ENCODE measurements around the gene ANAPC4. TPM values are rescaled to one million over a fixed set of nuclear protein-coding genes. Genes with fewer than 3 reads are reported as not detected.

Gene ANAPC4
- total RNA-seq, 1 donor from 2014 or later = 12.2 TPM

DNA sequence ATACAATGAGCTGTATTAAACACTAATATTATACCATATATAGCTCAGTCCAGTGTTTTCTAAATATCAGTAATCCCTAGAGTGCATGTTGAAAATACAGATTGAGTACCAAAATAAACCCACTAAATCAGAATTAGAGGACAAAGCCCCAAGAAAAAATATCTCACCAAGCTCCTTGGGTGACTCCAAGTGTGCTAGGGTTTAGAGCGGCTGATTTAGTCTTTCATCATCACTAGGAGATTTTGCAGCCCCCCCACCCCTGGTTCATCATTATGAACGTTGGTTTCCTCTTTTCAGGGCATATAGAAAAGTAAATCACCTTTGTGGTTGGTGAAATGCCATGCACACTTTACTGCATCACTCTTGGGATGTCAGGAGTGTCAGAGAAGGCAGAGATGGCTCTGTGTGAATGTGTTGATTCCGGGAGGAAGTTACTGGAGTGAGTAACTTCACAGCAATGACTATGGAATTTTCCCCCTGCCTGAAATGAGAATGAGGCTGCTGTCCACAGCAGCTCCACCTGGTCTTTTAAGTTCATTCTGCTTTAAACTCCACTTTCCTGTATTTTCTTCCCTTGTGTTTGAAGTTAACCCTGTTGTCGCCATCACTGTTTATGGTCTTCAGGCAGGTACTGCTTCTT, 25.2 kb upstream of the ANAPC4 start:
- TF ChIP-seq, protein P1, sequence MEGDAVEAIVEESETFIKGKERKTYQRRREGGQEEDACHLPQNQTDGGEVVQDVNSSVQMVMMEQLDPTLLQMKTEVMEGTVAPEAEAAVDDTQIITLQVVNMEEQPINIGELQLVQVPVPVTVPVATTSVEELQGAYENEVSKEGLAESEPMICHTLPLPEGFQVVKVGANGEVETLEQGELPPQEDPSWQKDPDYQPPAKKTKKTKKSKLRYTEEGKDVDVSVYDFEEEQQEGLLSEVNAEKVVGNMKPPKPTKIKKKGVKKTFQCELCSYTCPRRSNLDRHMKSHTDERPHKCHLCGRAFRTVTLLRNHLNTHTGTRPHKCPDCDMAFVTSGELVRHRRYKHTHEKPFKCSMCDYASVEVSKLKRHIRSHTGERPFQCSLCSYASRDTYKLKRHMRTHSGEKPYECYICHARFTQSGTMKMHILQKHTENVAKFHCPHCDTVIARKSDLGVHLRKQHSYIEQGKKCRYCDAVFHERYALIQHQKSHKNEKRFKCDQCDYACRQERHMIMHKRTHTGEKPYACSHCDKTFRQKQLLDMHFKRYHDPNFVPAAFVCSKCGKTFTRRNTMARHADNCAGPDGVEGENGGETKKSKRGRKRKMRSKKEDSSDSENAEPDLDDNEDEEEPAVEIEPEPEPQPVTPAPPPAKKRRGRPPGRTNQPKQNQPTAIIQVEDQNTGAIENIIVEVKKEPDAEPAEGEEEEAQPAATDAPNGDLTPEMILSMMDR (IDR thresholded peaks at IDR 0.05; ENCODE audit: borderline replicate concordance) = no peak
- Histone ChIP-seq H3K4me3 (no peak overlapping the region), H3K27ac (replicated peaks) (no peak overlapping the region), H3K27me3 (ENCODE audit: low read depth) (no peaks in the 10 kb centered on the region), H3K36me3 (peaks cover 21% of the 10 kb centered on the region), H3K4me1 (peaks cover 4% of the 10 kb centered on the region), H3K9me3 (replicated peaks) (no peaks in the 10 kb centered on the region)
- no peak for DNase-seq
- intact Hi-C loops (cut with micrococcal nuclease) = no loop called here

DNA sequence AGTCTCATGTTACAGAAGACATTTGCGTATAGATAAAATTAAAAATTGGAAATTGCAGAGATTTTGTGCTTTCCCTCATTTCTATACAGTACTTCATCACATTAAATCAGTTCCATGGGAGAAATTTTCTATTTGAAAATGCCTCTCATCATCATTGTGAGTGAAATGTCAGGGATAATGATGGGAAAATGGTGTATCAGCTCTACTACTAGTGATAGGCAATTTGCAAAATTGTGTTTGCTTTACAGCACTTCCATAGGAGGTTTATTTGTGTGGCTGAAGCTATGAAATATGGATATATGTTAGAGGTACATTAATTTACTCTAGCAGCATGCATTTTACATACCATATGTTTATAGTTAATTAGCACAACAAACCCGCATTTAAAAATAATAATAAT, 21.0 kb upstream of the ANAPC4 start:
- Histone ChIP-seq H3K36me3 (peaks cover 15% of the 10 kb centered on the region), H3K4me3 (no peak overlapping the region), H3K9me3 (replicated peaks) (no peaks in the 10 kb centered on the region), H3K27me3 (ENCODE audit: low read depth) (no peaks in the 10 kb centered on the region), H3K27ac (replicated peaks) (no peak overlapping the region), H3K4me1 (no peaks in the 10 kb centered on the region)
- DNase-seq = no peak
- TF ChIP-seq, protein P1 (IDR thresholded peaks at IDR 0.05; ENCODE audit: borderline replicate concordance) = no peak
- intact Hi-C loops (cut with micrococcal nuclease) = no loop called here

DNA sequence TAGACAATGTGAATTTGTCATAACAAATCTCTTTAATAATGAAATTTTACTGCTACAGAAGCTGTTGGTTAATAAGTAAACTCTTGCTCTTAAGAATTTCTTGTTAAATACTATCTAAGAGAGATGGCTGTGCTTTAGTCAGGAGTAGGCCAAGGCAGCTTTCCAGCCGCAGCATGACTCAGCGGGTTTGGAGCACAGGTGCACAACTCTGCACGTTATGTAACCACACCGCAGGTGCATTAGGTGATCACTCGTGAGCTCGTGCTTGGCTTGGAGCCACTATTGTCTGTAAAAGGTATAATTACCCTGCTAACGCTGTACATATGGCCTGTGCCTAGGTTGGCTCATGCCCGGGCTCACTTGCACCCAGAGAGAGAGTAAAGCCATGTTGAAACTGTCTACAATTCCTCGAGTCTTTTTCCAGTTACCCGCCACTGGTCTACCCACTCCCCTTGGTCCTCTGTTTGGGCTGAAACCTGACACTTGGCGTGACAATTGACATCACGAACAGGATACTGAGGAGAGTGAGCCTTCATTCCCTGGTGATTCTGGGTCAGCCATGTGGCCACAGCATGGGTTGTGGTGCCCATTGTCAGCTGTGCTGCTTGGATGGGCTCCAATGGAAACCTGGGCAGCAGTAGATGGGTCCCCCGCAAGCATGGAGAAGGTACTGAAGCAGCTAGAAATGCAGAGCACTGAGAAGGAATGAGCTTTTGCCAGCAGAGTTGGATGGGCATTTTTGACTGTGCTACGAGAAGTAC, 18.4 kb upstream of the ANAPC4 start:
- H3K4me1 ChIP-seq = no peaks in the 10 kb centered on the region
- TF ChIP-seq, protein P1 (IDR thresholded peaks at IDR 0.05; ENCODE audit: borderline replicate concordance) = no peak
- no peak overlapping the region for H3K27ac ChIP-seq (replicated peaks)
- H3K9me3 ChIP-seq (replicated peaks) = no peaks in the 10 kb centered on the region
- peaks cover 22% of the 10 kb centered on the region for H3K36me3 ChIP-seq
- H3K27me3 ChIP-seq (ENCODE audit: low read depth) = no peaks in the 10 kb centered on the region
- H3K4me3 ChIP-seq = no peak overlapping the region
- no peak for DNase-seq
- intact Hi-C loops (cut with micrococcal nuclease) = no loop called here

DNA sequence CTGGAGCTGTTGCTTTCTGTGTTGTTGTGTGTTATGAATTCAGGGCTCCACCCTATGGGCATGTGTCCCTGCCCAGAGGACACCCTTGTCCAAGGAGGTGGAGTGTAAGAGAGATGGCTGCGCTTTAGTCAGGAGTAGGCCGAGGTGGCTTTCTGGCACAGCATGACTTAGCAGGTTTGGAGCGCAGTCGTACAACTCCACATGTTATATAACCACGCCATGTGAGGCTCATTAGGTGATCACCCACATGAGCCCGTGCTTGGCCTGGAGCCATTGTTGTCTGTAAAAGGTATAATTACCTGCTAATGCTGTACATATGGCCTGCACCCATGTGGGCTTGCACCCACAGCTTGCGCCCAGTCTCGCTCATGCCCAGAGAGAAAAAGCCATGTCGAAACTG, 15.8 kb upstream of the ANAPC4 start:
- Histone ChIP-seq H3K27ac (replicated peaks) (no peak overlapping the region), H3K9me3 (replicated peaks) (no peaks in the 10 kb centered on the region), H3K27me3 (ENCODE audit: low read depth) (no peaks in the 10 kb centered on the region), H3K4me3 (no peak overlapping the region), H3K4me1 (no peaks in the 10 kb centered on the region), H3K36me3 (peaks cover 37% of the 10 kb centered on the region)
- TF ChIP-seq, protein P1 (IDR thresholded peaks at IDR 0.05; ENCODE audit: borderline replicate concordance) = no peak
- intact Hi-C loops (cut with micrococcal nuclease) = no loop called here
- no peak for DNase-seq

DNA sequence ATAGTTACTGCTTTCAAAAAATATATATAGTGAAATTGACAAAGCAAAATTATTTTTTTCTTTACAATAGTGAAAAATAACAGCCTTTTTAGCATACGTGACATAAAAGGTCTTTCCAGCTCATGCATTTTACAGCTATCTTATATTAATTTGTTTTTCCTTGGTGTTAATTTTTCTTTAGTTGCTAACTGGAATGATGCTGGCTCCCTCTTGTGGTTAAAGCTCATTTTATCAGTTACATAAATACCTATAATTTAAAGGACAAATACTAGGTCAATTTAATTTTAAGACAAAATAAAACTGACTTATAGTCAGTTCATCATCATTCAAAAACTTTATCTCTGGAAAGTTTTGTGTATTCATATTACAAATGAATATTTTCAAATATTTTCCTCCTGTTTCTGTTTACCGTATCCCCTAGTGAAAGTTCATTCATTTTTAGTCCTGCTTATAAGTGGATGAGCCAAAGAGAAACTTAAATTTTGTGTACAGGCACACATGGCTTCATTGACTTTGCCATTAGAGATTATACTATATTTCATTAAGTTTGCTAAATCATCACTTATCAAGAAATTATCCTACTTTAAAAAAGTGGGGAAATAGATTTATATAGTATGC, 9.9 kb upstream of the ANAPC4 start:
- Histone ChIP-seq H3K36me3 (peaks cover 40% of the 10 kb centered on the region), H3K4me3 (no peak overlapping the region), H3K27me3 (ENCODE audit: low read depth) (no peaks in the 10 kb centered on the region), H3K4me1 (no peaks in the 10 kb centered on the region), H3K27ac (replicated peaks) (no peak overlapping the region), H3K9me3 (replicated peaks) (no peaks in the 10 kb centered on the region)
- no peak for DNase-seq
- TF ChIP-seq, protein P1 (IDR thresholded peaks at IDR 0.05; ENCODE audit: borderline replicate concordance) = peak; percentile 66
- intact Hi-C loops (cut with micrococcal nuclease) = no loop called here
